NOMO-1 treated with DMSO at 0.1 percent for 48 hours (cell line): ENCODE data around the gene OSBP2.
A peak's percentile ranks its signal among the peaks of the same experiment; 100 is the strongest.

Experiments
- DNase-seq: peaks from one replicate; lab custom pipeline; 2025; ENCODE audit not compliant: unreplicated experiment; lab: John Stamatoyannopoulos, UW

The OSBP2 gene

DNA sequence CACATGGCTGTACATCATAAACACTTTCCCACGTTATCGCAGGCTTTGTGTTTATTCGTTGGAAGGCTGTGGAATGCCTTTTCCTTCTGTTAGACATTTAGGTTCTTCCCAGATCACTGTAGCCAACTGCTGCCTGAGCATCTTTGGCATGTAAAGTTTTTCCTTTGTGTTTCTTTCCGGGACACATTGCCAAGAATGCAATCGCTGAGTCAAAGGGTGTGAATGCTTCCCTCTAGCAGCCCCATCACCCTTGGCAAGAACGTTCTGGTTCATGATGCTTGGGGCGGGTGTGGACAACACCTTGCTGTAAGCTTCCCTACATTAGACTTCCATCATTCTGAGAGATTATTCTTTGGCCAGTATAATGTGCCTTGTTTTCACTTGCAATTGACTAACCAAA lies 136.2 kb downstream of the OSBP2 start:
- DNase-seq = no peak

DNA sequence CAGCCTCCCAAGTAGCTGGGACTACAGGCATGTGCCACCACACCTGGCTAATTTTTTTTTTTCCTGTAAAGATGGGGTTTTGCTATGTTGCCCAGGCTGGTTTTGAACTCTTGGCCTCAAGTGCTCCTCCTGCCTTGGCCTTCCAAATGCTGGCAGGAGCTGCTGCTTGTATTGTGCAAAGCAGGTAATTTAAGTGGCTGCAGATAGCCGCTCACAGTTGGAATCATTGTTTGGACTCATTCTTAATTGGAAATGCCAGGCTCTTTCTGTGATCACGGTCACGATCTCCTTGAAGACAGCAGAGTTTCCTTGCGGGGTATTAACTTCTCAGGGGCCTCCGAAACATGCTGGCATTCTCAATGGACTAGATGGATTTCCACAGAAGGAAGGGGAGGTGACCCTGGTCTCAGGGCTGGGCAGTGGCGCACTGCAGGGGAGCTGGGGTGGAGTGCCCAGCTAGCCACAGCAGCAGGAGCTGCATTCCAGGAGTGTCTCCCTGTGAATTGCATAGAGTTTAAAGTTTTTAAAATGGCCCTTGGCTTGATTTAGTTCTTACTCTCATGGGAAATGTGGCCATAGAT lies 137.8 kb downstream of the OSBP2 start:
- no peak for DNase-seq

DNA sequence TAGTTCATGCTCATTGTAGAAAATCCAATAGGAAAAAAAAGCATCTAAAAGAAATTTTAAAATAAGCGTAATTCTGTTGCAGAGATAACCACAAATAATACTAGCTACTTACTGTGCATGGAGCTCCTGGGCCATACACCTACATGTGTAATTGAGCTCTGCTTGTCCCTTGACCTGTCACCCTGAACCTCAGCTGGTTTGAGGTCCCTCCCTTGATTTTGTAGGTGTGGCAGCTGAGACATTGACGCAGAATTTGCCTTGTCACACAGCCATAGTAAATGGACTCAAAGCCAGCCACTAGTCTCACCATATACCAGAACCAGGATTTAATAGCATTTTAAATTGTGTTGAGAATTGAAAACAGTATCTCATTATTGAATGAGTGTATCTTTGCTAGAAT lies 138.6 kb downstream of the OSBP2 start:
- DNase-seq = no peak

DNA sequence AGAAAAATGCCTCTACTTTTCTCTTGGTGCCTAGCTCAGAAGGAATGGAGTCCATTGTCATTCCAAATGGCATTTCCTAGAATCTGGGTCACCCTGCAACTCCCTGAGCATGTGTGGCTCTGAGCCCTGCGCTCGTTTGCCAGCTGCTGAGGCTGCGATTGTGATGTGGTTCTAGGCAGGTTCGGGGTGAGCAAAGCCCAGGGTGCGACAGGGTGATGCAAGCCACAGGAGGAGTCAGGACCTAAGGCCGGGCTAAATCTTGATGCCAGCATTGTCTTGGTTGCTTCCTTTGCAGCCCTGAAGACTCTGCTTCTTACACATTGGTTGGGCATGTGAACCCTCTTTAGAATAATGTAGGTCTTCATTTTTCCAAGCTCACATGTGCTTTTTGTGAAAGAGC lies 142.9 kb downstream of the OSBP2 start:
- no peak for DNase-seq

DNA sequence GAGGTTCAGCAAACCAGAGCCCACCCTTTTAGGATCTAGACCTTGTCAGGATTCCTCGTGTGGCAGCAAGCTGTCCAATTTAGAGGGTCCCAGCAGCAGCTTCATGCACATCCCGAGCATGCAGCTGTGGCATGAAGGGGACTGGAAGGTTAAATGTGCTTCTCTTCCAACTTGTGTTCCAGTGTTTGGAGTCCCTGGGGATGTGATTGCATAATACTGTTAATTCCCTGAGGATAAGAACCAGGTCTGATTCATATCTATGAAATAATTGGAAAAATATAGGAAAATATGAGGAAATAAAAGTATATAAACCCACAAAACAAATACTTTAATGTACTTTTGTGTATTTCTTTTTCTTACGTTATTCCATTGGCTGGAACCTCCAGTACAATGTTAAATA lies 143.4 kb downstream of the OSBP2 start:
- DNase-seq = no peak

DNA sequence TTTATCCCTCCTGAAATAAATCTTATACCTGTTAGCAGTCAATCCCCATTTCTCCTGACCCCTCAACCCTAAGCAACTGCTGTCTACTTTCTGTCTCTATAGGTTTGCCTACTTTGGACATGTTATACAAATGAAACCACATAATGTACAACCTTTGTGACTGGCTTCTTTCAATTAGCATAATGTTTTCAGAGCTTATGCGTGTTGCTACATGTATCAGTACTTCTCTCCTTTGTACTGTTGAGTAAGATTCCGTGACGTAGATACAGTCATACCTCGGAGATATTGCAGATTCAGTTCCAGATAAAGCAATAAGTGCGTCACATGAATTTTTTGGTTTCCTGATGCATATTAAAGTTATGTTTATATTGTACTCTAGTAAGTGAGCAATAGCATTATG lies 146.6 kb downstream of the OSBP2 start:
- peak; percentile 36 for DNase-seq

DNA sequence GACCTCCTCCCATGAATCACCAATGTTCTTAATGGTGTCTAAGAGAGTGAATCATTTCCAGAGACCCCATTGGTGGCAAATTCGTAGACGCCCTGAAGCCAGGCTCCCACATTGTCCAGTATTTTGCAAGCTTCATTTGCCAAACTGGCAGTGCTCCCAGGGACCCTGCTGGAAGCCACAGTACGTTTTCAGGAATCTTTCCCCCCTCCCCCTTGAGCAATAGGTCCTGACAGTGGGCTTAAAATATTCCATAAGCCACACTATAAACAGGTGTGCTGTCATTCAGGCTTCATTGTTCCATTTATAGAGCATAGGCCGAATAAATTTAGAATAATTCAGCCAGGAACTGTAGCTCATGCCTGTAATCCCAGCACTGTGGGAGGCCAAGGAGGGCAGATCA lies 148.6 kb downstream of the OSBP2 start:
- no peak for DNase-seq

DNA sequence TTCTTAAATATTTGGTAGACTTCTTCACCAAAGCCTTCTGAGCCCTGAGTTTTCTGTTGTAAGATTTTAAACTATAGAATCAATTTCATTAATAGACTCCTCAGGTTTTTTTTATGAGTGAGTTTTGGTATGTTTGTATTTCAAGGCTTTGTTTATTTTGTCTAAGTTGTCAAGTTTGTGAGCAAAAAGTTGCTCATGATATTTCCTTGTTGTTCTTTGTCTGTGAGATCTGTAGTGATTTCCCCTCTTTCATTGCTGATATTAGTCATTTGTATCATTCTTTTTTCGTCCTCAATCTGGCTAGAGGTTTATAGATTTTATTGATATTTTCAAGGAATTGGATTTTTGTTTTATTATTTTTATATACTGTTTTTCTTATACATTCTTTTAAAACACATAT lies 152.9 kb downstream of the OSBP2 start:
- DNase-seq = no peak

DNA sequence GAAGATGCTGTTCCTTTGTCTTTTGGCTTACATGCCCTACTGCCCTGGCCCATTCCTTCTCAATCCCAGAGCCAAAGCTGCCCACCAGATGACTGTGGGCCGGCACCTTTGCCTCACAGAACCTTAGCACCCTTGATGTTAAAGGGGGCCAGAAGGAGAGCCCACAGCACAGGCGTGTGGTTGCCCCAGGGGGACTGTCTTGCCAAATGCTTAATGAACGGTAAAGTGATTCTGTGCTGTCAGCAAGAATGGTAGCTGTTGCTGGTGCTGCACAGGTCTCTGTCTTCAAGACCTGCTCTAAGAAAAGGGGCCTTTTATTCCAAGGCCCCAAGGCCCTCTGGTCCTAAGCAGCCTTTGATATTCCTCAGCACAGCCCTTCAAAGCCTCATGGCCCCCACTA lies 160.6 kb downstream of the OSBP2 start:
- no peak for DNase-seq

DNA sequence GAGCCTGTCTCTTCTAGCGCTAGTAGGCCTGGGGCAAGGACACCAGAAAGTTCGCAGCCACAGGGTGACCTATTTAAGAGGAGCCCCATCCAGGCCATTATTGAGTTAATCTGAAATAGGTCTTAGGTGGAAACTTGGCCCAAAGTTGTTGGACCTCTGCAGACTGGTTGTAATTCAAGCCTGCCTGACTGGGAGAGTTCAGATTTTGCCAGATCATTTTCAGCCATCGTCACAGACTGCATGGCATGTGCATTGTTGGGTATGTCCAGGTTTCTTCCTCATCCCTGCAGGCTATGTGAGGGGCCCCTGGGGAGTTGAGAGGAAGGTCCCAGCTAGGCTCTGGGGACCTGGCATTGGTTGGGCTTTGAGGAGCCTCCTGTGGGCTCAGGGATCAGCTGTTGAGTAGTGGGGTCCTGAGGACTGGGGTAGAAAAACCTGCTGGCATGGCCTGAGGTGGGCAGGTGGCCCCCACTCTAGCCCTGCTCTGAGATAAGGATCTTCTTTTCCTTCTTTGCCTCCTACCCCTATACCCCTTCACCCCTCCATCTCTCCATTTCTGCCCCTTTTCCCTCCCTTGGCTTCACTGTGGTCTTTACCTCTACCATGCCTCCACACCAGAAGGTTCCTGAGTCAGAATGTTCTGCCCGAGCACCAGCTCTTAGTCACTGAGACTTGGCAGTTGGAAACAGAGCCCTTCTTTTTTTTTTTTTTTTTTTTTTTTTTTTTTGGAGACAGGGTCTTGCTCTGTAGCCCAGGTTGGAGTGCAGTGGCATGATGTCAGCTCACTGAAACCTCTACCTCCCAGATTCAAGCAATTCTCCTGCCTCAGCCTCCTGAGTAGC lies 161.2 kb downstream of the OSBP2 start:
- DNase-seq = no peak

DNA sequence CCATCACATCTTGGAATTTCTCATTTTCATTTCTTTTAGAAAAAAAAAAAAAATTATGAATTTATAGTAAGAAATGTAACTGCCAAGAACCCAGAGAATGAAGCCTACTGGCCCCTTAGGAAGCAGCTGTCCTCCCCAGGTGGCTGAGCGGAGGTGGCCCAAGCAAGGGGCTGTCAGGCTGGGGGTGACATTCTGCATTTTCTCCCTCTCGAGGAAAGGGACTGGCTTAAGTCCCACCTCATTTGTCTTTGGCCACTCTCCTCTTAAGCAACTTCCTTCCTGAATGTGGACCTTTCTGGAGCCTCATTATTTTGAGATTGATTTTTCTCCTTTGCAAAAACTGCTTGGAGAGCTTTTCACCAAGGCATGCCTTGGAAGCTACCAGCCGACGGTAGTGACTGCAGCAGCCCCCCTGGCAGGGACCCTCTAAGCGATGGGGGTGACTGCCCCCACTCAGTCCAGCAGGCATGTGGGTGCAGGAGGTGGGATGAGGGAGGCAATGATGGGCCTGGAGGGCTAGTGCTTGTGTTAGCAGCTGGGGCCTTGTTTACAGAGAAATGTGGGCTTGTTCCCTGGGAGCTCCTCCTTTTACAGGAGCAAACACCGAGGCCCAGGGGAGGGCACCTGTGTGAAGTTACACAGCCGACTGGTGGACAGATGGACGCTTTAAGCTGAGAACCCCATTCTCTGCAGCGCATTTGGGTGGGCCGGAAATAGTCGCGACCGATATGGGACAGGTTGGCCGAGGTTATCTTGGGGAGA lies 162.2 kb downstream of the OSBP2 start:
- DNase-seq = no peak

DNA sequence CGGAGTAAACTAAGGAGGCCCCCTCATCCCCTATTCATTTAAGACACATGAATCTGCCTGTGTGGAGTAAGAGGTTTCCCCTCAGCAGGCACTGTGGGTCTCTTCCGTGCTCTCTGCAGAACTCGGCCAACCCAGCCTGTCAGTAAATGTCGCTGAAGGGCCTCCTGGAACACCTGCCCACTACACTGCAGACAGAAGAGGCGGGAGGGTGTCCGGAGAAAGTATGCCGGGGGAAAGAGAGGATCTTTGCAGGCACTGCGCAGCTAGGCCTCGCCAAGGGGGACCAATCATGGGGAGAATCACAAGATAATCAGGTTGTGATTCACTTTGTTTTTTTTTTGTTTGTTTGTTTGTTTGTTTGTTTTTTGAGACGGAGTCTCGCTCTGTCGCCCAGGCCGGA lies 163.1 kb downstream of the OSBP2 start:
- no peak for DNase-seq

DNA sequence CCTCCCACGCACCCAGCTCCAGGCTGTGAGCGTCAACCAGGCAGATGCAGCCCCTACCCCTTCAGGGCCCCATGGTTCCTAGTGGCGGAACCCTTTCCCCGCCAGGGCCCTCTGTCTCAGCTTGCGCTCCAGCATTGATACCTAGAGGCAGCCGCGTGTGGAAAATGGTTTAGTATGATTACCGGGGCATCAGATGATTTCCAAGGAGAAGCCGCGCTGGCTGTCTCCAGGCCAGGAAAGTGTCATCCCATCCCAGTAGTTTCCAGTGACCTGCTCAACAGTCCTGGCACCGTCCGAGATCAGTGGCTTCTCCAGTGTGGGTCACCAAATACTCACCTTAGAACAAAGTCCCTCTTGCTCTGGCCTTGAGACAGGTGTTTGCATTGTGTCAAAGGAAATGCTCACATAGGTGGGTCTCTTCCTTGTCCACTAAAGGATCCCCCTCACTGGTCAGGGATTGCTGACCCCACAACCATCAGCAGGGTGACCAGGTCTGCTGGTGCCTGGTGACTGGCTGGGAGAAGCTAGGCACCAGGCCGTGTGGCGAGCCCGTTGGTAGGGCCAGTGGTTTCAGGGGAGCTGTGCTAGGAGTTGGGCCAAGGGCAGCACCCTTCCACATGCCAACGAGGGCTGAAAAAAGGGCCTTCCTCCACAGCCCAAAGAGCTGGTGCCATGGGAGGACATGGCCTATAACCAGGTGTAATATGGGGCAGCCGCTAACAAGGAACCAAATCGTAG lies 164.5 kb downstream of the OSBP2 start:
- no peak for DNase-seq

DNA sequence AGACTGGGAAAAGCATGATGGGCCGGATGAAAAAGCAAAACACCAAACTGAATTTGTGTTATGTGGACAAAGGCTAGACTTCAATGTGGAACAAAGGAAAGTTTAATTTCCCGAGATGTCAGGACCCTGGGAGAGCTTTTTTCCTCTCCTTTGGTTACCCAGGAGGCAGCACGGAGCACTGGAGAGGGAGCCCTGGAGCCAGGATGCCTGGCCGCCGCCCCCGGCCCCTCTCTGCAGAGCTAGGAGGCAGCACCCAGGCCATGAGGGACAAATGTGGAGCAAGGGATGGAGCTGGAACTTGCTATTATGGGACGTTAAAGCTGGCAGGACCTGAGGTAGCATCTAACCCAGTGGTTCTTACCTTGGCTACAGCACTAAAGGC lies 165.0 kb downstream of the OSBP2 start:
- no peak for DNase-seq

DNA sequence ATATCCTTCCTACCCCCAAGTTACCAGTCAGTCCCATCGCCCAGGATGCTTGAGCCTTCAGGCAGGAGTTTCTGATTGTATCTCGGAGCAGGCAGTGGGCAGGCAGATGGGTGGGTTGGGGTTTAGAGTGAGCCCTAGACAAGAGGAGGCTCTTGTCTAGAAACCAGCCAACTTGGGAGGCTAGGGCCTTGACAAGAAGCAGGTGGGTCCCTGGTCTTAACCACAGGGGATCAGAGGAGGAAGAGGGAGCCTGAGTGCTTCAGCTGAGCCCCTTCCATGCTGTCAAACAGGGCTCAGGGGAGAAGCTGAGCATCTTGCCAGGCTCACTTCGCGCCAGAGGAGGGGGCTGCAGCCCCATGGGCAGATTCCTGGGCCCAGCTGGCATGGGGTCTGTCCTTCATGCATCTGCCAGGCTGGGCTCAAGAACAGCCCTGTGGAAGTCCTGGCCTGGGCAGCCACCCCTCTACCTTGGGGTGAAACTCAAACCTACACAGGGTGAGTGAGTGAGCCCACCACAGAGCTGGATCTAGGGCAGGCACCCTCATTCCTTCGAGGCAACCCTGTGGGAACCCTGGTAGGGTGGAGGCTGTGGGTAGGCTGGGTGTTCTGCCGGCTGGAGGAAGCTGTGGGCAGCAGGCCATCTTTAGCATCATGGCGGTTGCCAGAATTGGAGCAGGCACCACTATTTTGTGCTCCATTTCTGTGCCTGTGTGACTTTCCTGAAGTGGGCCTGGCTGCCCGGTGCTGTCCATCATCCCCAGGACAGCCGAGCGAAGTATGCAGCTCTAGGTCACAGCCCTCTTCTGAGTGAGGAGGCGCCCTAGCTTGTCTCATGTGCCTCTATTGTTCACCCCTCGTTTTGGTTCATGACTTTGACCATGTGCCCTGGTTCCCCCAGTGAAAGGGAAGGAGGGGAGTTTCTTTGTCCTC lies 165.8 kb downstream of the OSBP2 start:
- DNase-seq = no peak

DNA sequence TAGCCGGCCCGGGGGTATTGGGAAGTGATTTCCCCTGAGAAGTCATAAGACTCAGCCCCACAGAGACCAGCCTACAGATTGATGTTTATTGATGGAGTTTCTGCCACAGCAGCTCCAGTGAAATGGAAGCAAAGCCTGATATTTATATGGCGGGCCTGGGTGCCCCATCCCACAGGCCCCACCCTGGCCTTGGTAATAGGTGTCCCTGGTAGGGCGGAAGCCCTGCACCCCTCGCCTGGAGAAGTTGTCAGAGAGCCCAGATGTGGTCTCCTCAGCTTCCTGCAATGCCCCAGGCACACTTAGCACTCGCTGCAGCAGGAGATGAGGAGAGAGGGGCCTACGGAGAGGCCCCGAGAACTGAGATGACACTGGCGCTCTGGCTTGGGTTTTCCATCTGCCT lies 166.5 kb downstream of the OSBP2 start:
- no peak for DNase-seq

DNA sequence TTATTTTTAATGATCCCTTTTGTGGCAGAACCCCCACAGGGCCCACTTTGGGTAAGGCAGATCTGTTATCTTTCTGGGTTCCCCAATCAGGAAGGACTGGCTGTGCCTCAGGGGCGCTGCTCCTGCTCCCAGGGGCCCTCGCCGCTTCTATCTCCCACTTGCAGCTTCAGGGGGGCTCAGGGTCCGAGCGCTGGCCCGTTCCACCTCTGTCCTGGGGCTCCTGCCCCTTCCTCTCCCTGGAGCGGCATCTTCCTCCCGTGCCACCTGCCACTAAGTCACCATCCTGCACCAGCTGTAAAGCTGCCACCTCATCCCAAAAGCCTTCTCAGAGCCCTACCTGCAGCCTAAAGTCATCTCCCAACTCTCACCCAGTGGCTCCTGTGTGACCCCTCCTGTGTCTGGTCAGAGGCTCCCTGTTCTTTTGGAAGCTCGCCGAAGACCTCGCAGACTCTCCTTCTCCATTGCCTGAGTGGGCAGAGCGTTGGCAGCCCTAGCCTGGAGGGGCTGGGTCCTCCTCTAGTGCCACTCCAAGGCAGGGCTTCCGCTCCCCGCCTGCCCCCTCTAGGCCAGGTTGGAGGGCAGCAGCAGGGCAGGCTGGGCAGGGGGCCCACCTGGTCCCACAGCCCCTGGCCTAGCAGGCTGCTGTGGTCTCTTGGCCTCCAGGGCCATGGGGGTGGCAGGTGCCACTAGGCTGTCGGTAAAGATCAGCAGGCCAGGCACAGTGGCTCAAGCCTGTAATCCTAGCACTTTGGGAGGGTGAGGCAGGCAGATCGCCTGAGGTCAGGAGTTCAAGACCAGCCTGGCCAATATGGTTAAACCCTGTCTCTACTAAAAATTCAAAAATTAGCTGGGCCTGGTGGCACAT lies 167.2 kb downstream of the OSBP2 start:
- DNase-seq = no peak

DNA sequence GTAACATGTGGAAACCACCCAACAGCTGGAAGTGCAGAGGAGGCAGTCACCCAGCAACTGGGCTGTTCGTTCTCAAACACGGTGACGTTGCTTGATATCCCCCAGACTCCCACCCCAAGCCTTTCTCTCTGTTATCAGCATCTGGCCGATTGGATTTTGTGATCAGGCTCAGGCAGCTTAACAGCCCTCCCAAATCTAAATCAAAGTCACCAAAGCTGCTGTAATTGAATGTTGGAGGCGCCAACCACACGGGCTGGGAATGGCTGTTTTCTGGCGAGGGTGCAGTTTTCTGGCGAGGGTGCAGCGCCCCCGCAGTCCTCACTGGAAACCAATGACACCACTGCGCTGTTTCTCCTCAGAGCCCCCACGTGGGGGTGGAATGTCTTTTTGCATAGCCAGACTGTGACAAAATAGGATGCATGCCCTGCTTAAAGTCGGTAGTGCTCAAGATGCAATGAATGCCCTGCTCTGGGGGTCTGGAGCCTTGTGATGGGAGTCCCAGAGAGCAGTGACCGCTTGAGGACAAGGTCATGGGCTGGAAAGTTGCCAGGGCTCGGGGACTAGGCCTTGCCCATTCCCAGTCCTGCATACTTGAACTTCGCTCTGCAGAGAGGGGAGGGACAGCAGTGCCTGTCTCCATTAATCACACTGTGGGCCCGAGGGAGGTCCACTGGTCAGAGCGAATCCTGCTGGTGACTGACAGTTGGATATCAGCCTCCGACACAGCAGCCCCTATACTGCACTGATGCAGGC lies 168.6 kb downstream of the OSBP2 start:
- no peak for DNase-seq
